SKM-1 treated with dmso at 0.1 percent for 144 hours (cell line): ENCODE measurements around the gene DFFA.
A peak's percentile ranks its signal among the peaks of the same experiment; 100 is the strongest.

Source experiments
- DNase-seq: peaks from one replicate; lab custom pipeline; 2025; ENCODE audit not compliant: unreplicated experiment; lab: John Stamatoyannopoulos, UW

DFFA gene, protein sequence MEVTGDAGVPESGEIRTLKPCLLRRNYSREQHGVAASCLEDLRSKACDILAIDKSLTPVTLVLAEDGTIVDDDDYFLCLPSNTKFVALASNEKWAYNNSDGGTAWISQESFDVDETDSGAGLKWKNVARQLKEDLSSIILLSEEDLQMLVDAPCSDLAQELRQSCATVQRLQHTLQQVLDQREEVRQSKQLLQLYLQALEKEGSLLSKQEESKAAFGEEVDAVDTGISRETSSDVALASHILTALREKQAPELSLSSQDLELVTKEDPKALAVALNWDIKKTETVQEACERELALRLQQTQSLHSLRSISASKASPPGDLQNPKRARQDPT

DNA sequence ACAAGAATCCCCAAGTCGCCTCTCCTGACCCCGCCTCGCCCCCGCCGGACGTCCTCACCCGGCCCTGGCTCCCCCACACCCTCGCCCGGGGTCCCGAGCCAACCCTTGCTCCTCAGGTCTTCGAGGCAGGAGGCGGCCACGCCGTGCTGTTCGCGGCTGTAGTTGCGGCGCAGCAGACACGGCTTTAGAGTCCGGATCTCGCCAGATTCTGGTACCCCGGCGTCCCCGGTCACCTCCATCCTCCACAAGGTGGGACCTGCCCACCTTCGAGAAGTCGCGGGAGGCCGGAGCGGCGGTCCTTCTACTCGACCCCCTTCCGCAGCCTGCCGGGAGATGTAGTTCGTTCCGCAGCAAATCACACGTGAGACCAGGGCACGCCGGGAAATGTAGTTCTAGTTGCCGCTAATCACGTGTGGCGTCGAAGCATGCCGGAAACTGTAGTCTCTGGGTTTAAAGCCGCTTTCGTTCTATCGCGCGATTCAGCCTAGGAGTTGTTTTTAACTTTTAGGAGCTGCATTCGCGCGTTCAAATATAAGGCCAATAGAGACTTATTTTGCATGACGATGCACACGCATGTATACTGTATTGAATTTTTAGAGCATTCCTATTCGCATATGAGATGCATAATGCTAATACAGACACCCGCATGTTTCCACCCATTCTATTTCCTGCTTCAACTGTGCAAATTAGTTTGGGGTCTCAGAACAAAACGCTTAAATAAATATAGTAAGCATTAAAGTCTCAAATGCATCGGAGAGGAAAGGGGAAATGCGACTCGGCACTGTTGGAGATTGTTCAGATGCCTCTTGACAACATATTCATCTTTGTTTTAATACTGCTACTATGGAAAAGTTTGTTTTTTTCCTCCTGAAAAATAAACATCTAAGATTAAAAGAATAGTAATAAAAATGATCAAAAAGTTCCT lies at the start of gene DFFA:
DFFA (minus strand) TSS at position 310 of the 925 bp plus-strand sequence; CDS start at position 239, 71 bp downstream.
- peak; percentile 93 for DNase-seq

DNA sequence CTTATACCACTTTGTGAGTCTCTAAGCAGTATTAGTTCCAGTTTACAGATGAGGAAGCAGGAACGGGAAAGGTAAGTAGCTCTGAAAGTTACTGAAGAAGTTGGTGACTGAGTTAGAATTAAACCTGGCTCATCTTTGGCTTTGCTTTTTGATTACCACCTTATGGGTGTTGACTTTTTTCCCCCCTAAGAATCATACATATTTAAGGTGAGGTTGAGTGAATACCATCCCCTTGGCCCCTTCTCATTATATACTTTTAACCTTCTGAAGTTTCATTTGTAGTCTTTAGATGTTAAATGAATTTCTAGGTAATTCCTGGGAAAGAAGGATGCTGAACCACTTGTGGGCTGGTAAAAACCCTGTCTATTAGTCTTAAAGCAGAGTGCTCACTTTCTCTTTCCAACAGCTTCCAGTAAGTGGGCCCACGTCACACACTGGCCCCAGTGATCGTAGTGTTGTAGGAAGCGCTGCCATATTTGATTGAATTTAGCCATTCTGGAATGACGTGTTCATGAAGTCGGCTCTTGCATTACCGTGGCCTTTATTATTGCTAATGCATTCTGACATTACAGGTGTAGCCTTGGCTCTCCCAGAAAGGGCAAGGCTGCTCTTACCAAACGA lies 49.3 kb upstream of the DFFA start:
- DNase-seq, result no peak

GRCh38 chr1:10520952-10521351 lies 48.6 kb upstream of the DFFA start:
- no peak for DNase-seq

- DNase-seq, result no peak
Measured at GRCh38 chr1:10520497-10520896, 48.2 kb upstream of the DFFA start.

DNA sequence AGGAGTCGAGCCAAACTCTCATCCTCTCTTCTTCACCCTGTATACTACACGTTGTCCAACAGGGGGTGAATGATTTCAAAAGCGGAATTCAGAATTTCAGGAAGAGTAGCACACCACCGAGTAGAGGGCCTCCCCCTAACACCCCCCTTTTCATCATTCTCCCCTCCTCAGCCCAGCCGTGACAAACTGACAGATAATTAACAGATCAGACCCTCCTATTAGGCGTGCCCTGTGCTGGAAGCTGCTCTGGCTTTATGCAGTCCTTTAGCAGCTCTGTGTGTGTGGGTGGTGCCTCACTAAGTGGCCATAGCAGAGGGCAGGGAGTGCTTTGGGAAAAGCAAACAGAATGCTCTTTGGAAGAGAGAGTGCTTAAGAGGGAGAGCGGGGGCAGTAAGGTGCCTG lies 46.7 kb upstream of the DFFA start:
- DNase-seq, result no peak

DNA sequence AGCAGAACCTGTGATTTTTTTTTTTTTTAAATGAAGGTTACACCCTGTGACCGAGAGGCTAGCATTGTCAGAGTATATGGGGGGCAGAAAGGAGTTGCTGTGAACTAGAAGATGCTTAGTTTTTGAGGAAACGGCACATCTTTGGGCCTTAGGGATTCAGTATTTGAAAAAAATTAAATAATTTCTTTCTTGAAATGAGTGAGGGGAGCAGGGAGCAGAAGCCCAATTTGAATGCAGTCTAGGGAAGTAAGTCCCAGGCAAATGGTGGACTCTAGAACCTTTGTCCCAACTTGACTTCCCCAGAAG lies 45.3 kb upstream of the DFFA start:
- no peak for DNase-seq

GRCh38 chr1:10516925-10517676 lies 44.8 kb upstream of the DFFA start:
- no peak for DNase-seq

DNA sequence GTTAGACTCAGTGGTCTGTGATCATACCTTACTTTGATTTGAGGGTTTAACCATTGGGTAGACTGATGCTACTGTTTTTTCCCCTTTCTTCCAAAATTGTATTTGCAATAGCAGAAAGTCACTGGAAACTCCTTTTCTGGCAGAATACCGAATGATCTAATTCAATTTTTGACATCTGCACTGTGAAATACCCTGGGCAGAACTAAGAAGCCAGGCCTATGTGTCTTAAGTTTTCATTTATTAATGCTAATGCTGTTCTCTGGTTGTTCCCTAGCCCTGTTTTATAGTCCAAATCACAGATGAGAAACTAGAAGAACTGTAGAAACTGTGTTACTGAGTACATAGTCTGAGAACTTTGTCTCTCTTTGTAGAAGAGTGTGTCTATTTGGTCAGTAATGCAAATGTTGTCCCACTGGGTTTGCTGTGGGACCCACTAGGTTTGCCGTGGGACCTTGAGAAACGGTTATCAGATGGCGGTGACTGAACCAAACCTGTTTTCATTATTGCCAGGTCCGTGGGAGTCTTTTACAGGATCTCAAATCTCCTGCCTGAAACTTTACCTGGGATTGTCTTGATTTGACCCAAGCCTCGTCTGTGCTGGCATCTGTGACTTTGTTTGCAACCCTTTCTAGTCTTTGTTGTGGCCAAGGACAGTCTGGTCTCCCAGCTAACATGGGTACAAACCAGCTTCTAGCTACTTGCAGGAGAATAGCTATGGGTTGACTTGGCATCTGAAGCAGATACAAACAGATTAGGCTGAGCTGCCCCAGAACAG lies 43.8 kb upstream of the DFFA start:
- DNase-seq, result no peak

GRCh38 chr1:10515301-10515975 lies 43.1 kb upstream of the DFFA start:
- peak; percentile 27 for DNase-seq

DNA sequence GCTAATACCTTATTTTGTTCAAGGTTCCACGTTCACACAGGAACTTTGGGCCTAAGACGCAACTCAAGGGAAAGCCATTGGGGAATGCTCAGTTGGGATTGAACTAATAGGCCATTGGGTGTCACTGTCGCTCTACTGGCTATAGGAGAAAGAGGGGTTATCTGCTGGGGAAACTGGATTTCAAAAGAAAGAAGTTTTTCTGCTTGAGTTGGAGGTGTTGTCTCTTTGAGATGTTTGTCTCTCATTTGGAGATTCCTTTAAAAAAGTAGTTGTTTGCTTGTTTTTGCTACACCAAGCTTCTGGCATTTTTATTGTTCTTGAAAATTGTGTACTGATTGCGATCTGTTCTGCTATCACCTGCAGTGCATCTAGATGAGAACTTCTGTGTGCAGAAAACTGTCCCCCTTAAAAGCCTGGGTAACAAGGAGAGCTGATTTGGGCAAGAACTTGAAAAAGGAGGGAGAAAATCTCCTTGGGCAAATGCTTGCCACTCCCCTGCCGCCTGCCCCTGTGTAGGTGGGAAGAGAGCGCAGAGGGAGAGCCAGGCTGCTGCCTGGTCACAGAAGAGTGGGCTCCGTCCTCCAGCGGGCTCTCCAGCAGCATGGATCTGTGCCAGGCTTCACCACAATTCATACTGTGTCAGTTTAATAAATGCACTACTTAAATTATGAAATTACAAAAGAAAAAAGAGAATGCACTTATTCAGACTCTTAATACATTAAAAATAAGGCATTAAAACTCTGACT lies 42.3 kb upstream of the DFFA start:
- no peak for DNase-seq

GRCh38 chr1:10513199-10513598 lies 40.9 kb upstream of the DFFA start:
- DNase-seq, result no peak

DNA sequence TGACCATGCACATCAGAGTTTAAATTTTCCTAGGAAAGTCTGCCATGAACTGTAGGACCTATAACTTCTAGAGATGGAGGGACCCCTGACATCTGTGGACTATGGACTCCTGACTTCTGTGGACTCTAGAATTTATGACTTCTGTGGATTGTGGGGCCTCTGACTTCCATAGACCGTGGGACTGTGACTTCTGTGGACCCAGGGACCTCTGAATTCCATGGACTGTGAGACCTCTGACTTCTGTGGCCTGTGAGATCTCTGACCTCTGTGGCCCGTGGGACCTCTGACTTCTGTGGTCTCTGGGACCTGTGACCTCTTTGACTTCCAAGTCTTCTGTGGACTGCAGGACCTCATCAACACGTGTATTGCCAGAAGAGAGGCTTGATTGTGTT lies 39.2 kb upstream of the DFFA start:
- DNase-seq, result no peak

- DNase-seq, result no peak
Measured at GRCh38 chr1:10510520-10511493, 38.5 kb upstream of the DFFA start.

DNA sequence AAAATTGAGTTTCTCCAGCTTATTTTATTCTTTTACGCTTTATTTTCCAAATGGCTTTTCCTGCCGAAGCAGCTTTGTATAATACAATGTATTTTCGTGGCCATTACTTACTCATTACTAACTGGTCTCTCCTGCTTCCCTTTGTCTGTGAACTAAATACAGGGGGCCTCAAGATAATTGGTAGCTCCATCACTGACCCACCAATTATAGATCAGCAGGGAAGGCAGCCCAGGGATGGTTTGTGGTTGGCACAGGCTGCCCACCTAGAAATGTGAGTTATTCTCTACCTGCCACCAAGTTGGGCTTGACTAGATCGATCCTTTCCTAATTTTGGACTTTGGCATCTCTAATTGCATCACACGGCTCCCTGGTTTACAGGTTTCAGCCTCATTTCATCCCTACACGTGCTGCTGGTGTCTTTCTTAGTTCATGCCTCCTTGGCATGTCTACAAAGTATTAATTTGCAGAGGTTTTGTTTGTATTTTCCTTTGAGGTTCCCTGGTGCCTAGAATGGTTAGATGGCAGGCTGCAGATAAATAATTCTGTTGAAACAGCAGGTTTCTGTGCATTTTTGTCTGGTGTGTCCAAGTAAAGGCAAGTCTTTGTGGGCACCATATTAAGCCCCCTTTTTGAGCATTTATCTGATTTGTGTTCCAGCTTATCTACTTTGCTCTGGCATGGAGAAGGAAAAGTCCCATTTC lies 37.6 kb upstream of the DFFA start:
- no peak for DNase-seq

DNA sequence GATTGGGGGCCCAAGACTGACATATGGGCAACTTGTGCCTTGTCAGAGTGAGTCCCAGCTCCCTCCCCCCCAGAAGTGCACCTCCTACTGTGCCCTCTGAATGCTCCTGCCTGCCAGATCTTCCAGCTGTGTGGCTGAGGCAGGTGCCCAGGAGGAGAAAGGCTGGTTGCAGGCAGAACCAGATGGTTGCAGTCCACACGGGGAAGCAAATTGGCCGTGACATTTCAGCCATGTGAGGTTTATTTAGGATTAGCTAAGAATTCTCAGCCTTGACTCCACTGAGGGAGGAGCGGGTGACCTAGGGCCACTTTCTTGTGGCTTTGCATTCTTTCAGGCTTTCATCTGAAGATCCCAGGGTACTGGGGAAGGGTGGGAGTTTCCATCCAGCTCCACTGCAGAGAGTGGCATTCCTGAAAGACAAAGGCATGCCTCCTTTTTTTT lies 36.2 kb upstream of the DFFA start:
- no peak for DNase-seq

DNA sequence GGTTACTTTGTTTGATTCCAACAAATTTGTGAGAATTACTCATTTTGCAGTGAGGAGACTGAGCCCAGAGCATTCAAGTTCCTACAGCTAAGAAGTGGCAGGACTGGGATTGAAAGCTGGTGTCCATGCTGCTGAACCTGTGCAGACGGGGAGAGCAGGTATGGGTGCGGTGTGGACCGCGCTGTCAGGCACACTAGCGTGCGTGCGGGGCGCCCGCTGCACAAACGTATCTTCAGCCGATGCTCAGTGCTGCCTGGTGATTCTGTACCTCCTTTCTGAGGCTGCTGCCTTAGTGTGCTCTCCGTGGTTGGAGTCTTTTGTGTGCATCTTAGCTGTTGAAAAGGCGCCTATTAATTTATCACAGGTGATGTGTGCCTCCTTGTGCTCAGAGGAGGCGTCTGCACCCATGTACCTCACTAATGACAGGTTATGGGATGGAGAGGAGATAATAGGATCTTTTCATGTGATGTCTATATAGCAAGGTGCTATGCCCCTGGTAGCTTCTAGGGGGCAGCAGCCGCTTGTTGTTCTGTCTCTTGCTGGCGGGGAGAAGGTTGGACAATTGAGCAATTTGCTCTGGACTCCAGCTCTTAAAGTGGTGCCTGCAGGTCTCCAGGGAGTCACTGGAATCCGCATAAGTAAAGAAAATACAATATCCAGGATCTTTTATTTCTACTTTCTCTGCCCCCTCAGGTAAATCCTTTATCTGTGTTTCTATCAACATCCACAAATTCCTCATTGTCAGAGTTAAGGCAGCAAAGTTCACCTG lies 35.0 kb upstream of the DFFA start:
- DNase-seq, result peak; percentile 79

DNA sequence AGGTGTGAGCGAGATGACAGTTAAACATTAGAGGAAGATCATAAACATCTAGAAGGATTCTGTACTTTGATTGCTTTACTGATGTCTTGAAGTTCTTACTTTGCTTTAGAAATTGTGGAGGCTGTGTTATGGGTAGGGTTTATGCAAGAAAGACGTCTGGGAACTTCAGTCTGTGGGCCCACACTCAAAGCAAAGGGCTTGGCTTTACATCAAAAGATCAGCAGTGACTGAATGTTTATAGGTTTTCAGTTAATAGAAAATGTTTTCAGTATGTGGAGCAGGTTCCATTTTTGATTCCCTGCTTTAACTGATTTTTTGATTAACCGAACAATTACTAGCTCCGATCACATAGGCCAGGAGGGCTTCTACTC lies 34.3 kb upstream of the DFFA start:
- no peak for DNase-seq
